Raji (cell line): ENCODE data around the gene PNKD.
A peak's percentile ranks its signal among the peaks of the same experiment; 100 is the strongest.

Experiments
- POLR2A ChIP-seq: IDR thresholded peaks from 2 replicates; pipeline ENCODE4 v1.6.1; 2011; ENCODE audit warnings: low read depth, low read length, control low read depth; ENCODE audit not compliant: insufficient read depth

The PNKD gene

GRCh38 chr2:218275371-218276072, 5.2 kb downstream of the PNKD start:
- TF ChIP-seq POLR2A: no peak

DNA sequence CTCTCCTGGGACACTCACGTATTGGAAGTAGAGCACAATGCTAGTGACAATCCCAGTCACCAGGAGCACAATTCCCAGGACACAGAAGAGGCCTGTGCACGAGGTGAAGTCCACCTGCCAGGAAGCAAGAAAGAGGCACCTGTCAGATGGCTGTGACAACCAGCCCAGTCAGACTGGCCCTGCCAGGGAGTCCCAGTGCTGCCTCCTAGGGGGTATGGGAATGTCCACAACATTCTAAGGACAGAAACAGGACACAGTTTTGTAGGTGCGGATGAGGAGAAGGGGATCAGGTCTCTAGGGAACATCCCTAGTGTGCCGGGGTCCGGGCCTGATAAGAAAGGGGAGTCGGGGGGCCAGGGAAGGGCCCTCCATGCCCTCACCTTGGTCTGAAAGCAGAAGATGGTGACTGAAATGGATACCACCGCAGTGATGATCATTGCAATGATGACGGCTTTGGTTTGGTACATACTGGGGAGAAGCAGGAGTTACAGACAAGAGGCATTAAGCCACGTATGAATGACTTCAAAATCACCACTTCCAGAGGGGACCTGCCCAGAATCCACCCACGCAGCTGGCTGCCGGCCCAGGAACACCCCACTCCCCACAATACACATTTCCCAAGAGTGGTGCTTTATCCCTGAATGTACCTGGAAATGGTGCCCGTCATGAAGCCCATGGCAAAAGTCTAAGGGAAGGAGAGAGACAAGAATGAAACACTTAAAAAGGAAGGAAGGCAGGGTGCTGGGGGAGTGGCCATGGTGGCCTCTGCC, 6.9 kb downstream of the PNKD start:
- no peak for TF ChIP-seq POLR2A

GRCh38 chr2:218277921-218278320, 7.6 kb downstream of the PNKD start:
- no peak for TF ChIP-seq POLR2A

- TF ChIP-seq POLR2A: no peak
Measured at GRCh38 chr2:218278531-218279360, 8.4 kb downstream of the PNKD start.

GRCh38 chr2:218280260-218280870, 10.0 kb downstream of the PNKD start:
- no peak for TF ChIP-seq POLR2A

DNA sequence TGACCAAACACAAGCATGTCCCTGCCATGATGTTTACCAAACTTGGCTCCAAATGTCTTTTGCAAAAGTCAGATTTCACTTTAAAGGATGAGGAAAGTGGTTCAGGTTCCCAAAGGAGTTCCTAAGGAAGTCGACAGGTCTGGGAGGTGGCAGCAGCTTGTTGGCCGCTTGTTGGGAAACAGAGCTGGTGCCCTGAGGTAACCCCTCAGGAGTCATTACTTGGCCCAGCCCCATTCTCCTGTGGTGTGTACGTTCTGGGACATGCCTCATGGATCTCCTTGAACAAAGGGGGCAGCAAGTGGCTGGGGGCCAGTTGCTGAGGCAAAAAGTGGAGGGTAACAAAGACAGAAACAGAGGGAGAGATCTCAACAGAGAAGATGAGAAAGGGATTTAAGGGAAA, 11.1 kb downstream of the PNKD start:
- no peak for TF ChIP-seq POLR2A

- TF ChIP-seq POLR2A: no peak
Measured at GRCh38 chr2:218282173-218282991, 12.1 kb downstream of the PNKD start.

GRCh38 chr2:218284106-218284811, 13.9 kb downstream of the PNKD start:
- TF ChIP-seq POLR2A: no peak

DNA sequence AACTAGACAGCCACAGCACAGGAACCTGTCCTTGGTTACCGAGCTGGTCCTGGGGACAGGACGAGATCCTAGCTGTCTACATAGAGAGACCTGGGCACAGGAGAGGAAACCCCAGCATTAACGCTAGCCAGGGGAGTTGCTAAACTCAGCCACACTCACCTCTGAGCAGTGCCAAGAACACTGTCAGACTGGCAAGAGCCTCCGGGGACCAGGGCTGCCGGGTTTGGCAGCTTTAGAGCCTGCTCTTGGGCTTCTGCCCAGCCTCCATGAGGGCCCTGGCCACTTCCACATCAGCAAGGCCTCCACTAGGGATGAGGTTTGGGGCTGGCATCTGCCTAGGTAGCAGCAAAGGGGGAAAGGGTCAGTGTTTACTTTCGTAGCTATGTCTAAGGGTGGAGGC, 15.3 kb downstream of the PNKD start:
- no peak for TF ChIP-seq POLR2A

- TF ChIP-seq POLR2A: no peak
Measured at GRCh38 chr2:218286570-218287459, 16.5 kb downstream of the PNKD start.

GRCh38 chr2:218289639-218290315, 19.5 kb downstream of the PNKD start:
- no peak for TF ChIP-seq POLR2A

GRCh38 chr2:218290316-218291261, 20.3 kb downstream of the PNKD start:
- TF ChIP-seq POLR2A: peak; percentile 62
